GM12872 (cell line): ENCODE results near the gene UPP1.

ENCODE experiments used
- TF ChIP-seq, protein P1 (sequence below): IDR thresholded peaks from 3 replicates; pipeline ENCODE4 v1.5.1; 2011; ENCODE audit warnings: low read depth, mild to moderate bottlenecking, low read length, moderate library complexity; ENCODE audit not compliant: insufficient read depth

The UPP1 gene

DNA sequence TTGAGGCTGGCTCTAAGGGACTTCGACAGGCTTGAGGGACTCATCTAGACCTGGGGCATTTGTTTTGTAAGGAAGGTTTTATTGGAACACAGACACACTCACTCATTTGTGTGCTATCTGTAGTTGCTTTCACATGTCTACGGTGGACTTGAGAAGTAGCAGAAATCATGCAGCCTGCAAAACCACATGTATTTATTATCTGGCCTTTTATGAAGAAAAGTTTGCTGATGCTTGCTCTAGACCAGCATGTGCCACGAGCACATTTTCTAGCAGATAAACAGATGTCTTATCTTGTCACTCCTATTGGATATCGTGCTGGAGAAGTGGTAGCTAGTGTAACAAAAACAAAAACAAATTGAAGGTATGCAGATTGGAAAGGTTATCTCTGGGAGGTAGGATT is 9.8 kb downstream of the UPP1 start:
- TF ChIP-seq, protein P1, sequence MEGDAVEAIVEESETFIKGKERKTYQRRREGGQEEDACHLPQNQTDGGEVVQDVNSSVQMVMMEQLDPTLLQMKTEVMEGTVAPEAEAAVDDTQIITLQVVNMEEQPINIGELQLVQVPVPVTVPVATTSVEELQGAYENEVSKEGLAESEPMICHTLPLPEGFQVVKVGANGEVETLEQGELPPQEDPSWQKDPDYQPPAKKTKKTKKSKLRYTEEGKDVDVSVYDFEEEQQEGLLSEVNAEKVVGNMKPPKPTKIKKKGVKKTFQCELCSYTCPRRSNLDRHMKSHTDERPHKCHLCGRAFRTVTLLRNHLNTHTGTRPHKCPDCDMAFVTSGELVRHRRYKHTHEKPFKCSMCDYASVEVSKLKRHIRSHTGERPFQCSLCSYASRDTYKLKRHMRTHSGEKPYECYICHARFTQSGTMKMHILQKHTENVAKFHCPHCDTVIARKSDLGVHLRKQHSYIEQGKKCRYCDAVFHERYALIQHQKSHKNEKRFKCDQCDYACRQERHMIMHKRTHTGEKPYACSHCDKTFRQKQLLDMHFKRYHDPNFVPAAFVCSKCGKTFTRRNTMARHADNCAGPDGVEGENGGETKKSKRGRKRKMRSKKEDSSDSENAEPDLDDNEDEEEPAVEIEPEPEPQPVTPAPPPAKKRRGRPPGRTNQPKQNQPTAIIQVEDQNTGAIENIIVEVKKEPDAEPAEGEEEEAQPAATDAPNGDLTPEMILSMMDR = no peak

DNA sequence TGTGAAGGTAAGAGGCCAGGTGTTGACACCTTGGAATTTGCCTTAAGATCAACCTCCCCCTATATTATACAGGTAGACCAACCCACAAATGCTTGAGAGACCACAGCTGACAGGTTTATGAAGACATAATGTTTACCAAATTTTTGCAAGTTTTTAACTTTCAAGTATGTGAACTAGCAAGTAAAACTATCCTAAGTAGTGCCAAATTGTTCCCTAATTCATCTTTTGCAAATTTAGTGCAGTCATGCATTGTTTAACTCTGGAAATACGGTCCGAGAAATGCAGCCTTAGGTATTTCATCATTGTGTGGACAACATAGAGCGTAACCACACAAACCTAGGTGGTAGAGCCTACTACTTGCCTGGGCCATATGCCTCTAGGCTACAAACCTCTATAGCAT is 10.7 kb downstream of the UPP1 start:
- TF ChIP-seq, protein P1 = no peak

DNA sequence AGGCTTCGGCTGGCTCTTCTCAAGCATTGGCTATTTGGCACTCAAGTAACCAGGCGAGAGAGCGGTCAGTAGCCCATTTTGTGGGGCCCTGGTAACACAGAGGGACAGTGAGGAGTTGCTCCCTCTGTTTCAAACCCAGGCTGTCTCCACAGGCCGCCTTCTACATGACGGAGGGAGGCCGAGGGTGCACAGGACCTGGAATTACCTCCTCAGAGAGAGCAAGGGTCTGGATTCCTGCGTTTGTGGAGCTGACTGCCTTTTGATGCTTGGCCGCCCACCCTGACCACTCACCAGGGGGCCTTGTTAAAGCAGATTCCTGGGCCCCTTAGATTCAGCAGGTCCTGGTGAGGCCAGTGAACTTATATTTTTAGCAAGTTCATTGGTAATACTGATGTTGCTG is 12.3 kb downstream of the UPP1 start:
- TF ChIP-seq, protein P1 = no peak

DNA sequence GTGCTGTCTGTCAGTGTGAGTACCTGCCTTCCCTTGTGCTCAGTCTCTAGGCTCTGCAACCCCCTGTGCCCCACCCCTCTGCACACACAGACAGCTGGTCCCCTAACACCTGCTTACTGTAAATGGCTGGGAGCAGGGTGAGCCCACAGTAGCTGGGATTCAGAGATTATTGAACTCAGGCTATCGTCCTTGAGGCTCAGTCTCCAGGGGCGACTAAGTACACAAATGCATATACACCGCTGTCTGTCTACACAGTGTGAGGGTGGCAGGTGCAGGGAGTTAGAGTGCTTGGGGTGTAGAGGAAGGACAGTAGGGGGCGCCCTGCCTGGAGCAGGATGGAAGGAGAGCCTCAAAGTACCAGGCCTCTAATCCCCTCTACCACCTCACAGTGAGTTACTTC is 12.9 kb downstream of the UPP1 start:
- TF ChIP-seq, protein P1 = peak; percentile 41; the same call in 1 of the 3 replicates

DNA sequence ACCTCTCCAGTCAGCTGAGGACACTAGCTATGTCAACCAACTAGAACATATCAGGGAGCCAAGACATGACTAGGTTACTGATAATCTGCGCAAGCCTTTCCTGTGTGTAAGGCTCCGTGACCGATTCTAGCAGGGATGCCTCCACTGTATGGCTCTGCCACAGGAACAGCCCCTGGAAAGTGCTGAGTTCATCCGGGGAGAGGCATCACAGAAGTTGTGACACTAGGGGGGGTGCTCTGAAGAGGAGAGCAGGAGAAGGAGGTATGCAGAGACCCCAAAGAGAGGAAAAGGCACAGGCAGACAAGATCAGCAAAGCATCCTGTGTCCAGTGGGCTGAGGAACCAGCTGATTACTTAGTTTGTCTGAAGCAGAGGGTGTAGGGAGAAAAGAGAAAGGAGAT is 13.5 kb downstream of the UPP1 start:
- TF ChIP-seq, protein P1 = no peak

DNA sequence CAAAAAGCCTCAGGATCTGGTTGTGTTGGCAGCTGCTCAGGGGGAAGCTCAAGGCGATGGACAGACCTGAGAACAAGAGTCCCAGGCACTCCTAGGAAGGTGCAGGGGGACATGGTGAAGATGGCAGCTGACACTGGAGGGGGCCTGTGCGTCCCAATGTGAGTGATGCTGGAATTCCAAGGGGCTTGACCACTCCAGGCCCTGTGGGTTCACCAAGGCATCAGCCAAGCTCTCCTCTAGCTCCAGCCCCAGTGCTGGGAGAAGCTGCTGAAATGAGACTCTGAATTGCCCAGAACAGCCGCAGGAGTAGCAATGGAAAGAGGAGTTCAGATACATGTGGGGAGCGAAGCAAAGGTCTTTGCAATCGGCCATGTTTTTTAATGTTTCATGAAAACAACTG is 16.0 kb downstream of the UPP1 start:
- TF ChIP-seq, protein P1 = no peak

DNA sequence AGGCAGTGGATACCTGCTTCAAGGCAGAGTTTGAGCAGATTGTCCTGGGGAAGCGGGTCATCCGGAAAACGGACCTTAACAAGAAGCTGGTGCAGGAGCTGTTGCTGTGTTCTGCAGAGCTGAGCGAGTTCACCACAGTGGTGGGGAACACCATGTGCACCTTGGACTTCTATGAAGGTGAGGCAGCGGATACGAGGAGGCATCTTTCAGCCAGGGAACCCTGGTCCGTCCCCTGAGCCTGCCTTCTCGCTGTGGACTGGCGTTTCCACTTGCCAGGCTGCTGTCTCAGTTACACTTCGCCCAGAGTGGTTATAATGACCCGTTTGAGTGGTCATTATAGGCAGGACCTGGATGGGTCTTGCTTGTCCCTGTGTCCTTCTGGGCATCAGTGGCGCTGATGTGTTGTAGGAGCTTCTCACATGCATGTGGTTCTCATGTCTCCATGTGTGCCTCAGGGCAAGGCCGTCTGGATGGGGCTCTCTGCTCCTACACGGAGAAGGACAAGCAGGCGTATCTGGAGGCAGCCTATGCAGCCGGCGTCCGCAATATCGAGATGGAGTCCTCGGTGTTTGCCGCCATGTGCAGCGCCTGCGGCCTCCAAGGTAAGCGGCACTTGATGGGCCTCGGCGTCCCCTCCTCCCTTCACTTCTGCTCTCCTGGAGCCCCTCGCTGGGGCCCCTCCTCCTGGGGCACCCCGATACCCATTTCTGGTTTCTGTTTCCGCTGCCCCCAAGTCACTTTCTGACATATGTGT is 18.0 kb downstream of the UPP1 start:
- TF ChIP-seq, protein P1 = no peak
